GM18499 (cell line): Measurements from ENCODE around the gene METTL24.
"Not testable (repeated sequence)": the region's sequence is repeated elsewhere in the genome, so short reads cannot be mapped to it uniquely, and the experiment has no call there.

Source experiments
- ATAC-seq: cut with Tn5 transposase; IDR thresholded peaks from one replicate; pipeline ENCODE4 v1.9.1; 2021; ENCODE audit warnings: moderate number of reproducible peaks; ENCODE audit not compliant: insufficient read depth, unreplicated experiment

Gene METTL24

GRCh38 chr6:110364364-110365105, 6.4 kb upstream of the METTL24 start:
- no peak for ATAC-seq

GRCh38 chr6:110363748-110364147, 5.6 kb upstream of the METTL24 start:
- ATAC-seq = no peak

- ATAC-seq = no peak
These were observed 2.5 kb upstream of the METTL24 start for GRCh38 chr6:110360676-110361075.

DNA sequence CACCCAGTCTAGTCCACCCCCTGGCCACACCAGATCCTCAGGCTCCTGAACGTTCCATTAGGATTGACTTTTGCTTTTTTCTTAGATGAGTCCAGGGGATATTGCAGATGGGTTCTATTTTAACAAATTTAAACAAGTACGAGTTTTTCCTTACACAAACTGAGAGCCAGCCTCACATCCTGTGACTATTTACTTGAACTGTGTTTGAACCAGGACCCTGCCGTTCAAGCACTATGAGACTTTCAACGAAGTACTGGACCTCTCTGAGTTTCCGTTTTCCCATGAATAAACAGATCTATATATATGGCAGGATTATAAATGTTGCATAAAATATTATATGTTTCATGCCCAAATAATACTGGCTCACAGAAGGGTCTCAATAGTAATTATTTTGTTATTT, 1.4 kb upstream of the METTL24 start:
- ATAC-seq = no peak

DNA sequence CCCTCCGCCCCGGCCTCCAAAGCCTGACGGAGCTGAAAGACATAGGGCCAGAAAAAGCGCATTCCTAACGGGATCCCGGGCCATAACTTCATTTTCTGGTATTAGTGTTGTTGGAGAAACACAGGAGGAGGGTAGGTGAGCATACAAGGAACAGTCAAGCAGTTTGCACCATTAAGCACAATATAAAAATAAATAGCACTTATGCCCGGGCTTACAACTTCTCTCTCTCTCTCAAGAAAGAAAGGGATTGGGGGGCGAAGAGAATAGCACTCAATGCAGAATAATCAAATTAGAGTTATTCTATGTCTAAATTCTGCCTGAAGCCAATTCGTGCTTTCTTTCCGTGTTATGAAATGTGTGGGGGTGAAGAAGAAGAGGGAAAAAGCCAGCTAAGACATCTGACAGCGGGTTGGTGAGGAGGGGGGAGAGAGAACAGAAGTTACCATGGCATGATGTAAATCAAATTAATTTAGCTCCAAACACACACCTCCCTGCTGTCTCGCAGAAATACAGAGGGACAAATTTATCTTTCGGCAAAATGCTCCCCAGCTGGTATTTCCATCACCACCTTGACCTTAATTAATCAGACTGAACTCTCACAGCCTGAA, 508 bp upstream of the METTL24 start:
- ATAC-seq = no peak

GRCh38 chr6:110357298-110357663, 868 bp downstream of the METTL24 start:
- no peak for ATAC-seq

DNA sequence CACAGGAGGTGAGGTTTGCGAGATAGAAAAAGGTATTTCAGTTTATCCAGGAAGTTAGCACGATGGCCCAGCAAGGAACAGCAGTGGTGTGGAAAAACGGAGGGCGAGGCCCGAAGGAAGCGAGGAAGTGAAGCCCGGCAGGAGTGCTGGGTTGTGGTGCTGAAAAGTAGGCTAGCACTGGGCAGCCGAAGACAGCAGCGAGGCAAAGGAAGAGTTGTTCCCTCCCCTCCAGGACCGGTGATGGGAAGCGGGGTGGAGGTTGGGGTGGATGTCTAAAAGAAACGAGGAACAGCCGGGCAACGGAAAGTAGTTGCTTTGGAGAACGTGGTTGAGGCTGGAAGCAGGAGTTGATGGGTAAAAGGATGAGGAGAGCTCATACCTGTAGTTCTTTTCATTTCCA, 1.4 kb downstream of the METTL24 start:
- no peak for ATAC-seq

DNA sequence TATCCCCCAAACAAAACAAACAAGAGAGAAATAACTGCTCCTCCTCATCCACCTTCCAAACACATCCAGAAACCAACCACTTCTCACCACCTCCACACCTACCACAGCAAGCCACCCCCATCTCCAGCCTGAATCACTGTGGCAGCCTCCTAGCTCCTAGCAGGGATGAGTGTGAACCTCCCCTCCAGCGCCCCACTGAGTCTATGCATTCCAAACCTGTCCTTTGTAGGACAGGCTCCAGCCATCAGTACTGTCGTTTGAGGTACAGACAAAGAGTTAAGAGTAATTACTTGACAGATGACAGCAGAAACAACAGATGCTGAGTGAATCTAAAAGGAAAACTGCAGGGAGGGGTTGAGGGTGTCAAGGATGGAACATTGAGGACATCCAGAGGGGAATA, 2.4 kb downstream of the METTL24 start:
- no peak for ATAC-seq

GRCh38 chr6:110355022-110355421, 3.1 kb downstream of the METTL24 start:
- ATAC-seq = no peak

- no peak for ATAC-seq
These were observed 4.0 kb downstream of the METTL24 start for GRCh38 chr6:110354153-110354552.

DNA sequence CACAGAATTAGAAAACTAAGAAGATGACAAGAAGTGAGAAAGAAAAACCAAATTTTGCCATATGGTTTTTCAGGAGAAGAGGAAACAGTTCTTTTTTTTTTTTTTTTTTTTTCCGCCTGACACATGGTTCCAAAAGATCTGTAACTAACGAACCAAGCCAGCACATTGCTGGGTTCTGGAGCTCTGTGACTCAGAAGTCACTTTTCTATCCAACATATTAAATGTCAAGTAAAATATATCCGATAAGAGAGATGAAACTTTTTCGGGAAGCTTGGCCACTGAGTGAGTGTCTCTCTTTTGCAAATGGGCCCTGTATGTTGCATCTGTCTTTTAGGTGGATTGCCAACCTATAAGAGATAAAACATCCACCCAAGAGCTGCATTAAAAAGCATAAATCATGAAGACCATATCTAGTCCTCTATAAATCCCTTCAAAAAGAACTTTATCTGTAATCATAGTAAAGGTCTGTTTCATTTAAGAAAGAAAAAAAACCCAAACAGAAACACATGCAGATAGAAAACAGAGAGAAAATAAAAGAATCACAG, 4.6 kb downstream of the METTL24 start:
- ATAC-seq = no peak

GRCh38 chr6:110352563-110353262, 5.4 kb downstream of the METTL24 start:
- no peak for ATAC-seq

DNA sequence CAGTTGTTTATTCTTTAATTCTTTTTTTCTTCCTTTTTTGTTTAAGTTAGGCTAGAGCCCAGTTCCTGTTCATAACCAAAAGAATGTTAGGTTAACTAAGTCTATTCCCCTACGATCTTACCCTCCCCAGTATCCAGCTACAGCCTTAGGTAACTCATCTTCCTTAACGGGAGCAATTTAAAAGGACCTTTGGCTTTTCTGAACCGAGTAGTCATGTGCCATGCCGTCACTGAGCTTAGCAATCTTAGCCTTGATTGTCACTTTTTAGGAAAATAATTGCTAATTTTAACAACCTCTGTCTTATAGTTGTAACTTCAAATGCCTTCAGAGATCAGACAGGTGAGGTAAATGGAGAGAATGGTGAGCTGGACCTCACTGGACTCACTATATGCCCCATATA, 6.2 kb downstream of the METTL24 start:
- ATAC-seq = no peak

GRCh38 chr6:110351546-110351945, 6.6 kb downstream of the METTL24 start:
- no peak for ATAC-seq

DNA sequence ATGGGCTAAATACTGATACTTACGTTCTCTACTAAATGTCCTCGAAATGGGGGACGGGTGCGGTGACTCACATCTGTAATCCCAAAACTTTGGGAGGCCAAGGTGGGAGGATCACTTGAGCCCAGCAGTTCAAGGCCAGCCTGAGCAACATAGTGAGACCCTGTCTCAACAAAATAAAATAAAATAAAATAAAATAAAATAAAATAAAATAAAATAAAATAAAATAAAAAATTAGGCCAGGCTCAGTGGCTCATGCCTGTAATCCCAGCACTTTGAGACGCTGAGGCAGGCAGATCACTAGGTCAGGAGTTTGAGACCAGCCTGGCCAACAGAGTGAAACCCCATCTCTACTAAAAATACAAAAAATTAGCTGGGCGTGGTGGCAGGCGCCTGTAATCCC, 7.6 kb downstream of the METTL24 start:
- ATAC-seq = not testable (repeated sequence)

- ATAC-seq = no peak
These were observed 9.0 kb downstream of the METTL24 start for GRCh38 chr6:110348961-110349690.

- ATAC-seq = no peak
These were observed 13.1 kb downstream of the METTL24 start for GRCh38 chr6:110345025-110345424.

DNA sequence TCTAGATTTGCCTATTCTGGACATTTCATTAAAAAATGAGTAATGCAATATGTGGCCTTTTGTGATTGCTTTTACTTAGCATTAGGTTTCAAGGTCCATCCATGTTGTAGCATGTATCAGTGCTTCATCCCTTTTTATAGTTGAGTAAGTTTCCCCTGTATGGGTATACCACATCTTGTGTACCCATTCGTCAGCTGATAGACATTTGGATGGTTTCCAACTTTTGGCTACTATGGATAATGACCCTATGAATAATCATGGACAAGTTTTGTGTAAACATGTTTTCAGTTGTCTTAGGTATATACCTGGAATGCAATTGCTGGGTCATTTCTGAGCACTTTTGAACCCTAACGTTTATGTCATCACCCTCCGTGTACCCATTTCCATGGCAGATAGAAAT, 15.4 kb downstream of the METTL24 start:
- no peak for ATAC-seq

DNA sequence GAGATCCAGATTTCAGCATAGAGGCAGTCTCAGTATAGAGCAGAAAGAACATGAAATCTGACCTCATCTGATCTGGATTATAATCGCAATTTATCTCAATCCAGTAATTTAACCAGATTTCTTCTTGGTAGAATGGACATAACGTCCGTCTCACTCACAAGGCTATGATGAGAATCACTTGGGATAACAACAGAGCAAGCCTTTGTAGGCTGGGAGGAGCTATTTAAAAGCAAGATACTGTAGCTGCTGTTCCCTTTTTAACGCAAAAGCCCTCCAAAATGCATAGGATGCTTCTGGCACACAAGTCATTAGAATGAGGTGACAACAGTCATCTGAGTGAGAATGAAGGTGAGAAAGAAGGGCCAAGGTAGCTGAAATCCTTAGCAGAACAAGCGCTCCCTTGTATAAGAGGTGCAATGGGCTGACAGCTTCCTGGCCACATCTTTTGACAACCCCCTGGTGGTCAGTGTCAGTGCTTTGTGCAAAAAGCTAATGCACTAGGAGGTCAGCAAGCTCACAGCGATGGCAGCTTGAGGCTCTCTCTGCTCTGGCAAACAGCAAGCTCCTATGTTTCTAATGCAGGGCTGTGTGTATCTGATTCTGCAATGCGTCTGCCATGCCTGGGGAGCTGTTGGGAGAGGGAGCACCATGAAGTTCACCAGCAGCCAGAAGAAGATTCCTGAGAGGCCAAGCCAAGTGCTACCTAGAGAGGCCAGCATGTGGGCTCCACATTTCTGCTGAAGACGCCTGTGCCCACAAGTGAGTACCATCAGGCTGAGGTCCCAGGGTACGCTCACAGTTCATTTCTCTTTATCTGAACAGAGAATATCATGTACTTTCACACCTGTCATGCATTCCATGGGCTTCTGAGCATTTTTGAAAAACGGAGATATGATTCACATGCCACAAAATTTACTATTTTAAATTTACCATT, 16.2 kb downstream of the METTL24 start:
- ATAC-seq = no peak

- no peak for ATAC-seq
These were observed 17.1 kb downstream of the METTL24 start for GRCh38 chr6:110341067-110341466.
